PC-9 (cell line): ENCODE measurements around the gene HMGCS1.

Experiments used
- CTCF ChIP-seq: fragments of 200-600 bp; sonication (generic); conservative IDR thresholded peaks from 2 replicates; pipeline ENCODE4 v1.6.1; 2017; ENCODE audit warnings: mixed run types, antibody characterized with exemption, mild to moderate bottlenecking, moderate library complexity
- EZH2 ChIP-seq: fragments of 200-600 bp; sonication (generic); IDR thresholded peaks from 2 replicates; pipeline ENCODE4 v1.8.0; 2017; ENCODE audit warnings: antibody characterized with exemption, low read depth

DNA sequence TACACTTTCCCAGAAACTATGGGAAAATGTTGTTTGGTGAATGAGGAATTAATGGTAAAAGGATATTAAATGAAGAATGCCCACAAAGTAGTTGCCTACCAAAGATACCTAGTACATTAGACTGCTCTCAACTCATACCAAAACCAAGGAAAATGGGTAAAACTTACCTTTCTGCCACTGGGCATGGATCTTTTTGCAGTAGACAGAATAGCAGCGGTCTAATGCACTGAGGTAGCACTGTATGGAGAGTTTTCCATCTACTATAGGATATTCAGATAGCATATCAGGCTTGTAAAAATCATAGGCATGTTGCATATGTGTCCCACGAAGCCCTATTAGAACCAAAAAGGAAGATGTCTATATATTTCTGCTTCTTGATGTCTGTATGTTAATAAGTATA is 16.4 kb downstream of the HMGCS1 start:
- no peak for TF ChIP-seq EZH2
- no peak for TF ChIP-seq CTCF
